T follicular helper cell (primary cell): ENCODE measurements around the gene MEAK7.

Experiments
- DNase-seq: peaks from one replicate; pipeline ENCODE4 v3.0.0-alpha.2; 2020; ENCODE audit warnings: low read depth

MEAK7 gene

GRCh38 chr16:84511831-84512230 is 7.4 kb upstream of the MEAK7 start:
- no peak for DNase-seq

DNA sequence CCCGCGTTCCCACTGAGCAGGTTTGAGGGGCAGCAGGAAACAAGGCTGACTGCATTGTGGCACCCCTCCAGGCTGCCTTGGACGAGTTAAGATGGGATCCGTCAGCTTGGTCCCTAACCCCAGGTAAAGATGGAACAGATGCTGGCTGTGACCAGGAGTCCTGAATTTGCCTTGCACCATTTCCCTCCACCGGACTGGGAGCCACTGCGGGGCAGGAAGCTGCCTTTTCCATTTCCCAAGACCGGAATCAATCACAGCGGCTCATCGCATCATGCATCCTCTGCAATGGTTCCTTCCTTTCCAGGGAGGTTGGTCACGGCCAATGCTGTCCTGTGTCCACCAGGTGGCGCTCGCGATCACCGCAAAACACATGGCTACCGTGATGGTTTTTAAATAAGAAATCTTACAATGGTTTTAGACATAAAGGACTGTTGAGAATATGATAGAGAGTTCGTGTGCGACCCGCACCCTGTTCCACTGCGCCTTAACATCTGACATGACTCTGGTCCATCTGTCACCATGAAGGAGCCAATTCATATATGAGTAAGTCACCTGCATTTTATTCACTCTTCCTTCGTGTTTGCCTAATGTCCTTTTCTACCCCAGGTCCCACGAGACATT is 6.8 kb upstream of the MEAK7 start:
- peak; percentile 80 for DNase-seq

DNA sequence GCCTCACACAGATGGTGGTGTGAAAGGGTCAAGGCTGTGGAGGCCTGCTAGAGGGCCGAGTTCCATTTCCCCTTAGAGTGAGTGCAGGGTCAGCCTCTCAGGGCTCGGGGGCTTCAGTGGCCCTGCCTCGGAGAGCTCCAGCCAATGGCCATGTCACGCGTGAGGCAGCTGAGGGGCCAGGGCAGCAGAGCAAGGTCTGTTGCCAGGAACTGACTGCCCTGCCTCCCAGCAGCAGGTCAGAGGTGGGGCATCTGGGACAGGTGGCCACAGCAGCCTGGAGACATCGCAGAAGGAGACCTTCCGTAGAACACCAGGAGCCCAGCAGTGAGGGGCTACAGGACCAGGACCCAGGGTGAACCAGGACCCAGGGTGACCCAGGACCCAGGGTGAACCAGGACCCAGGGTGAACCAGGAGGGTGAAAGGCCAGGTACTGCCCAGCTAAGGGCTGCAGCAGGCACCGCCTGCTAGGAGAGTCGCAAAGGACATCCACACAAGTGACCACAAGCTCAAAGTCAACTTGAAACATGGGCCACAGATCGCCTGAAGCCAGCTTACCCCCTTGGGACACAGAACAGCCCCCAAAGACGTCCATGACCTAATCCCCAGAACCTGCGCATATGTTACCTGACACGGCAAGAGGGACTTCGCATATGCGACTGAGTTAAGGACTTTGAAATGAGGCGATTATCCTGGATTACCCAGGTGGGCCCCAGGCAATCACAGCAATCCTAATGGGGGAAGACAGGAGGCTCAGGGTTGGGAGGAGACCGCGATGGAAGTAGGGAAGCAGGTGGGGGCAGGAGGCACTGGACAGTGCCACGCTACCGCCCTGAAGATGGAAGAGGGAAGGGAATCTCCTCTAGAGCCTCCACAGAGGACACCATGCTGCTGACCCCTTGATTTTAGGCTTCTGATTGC is 4.8 kb upstream of the MEAK7 start:
- no peak for DNase-seq

DNA sequence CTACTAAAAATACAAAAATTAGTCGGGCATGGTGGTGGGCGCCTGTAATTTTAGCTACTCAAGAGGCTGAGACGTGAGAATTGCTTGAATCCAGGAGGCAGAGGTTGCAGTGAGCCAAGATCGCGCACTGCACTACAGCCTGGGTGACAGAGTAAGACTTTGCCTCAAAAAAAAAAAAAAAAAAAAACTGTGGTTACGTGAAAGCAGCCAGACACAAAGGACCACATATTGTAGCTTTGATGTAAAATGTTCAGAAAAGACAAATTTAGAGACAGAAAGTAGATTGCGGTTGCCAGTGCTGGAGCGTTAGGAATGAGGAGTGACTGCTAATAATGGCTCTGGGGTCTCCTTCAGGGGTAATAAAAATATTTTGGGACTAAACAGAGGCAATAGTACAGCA is 4.0 kb upstream of the MEAK7 start:
- DNase-seq: peak; percentile 22

DNA sequence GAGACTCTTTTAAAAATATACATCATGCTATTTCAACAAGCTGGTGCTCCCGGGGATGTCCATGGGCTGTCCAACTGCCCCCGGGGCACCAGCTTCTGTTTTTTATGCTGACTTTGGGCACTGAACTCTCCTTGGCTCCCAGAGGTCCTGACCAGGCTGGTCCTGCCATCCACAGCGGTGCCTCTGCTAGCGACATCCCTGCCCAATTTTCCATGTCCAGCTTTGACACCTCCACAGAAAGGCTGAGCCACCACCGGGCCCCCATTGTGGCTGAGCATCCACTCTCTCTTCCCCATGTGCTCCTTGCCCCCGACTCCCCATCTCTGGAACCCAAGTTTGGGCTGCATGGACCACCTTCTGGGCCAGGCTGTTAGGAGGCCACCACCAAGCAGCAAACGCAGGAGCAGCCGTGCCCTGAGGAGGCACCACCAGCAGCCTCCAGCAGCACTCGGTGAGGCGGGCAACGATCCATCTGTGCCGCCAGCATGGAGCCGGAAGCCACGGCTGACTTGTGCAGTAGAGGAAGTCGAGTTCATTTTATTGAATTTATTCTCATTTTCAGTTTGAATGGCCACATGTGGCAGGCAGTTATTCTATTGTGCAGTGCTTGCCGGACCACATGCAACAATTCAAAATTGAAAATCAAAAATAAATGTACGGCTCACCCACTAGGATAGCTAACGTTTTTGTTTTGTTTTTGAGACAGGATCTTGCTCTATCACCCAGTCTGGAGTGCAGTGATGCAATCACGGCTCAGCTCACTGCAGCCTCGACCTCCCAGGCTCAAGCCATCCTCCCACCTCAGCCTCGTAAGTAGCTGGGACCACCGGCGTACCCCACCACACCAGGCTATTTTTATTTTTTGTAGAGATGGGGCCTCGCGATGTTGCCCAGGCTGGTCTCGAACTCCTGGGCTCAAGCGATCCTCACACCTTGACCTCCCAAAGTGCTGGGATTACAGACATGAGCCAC is 2.8 kb upstream of the MEAK7 start:
- DNase-seq: no peak

DNA sequence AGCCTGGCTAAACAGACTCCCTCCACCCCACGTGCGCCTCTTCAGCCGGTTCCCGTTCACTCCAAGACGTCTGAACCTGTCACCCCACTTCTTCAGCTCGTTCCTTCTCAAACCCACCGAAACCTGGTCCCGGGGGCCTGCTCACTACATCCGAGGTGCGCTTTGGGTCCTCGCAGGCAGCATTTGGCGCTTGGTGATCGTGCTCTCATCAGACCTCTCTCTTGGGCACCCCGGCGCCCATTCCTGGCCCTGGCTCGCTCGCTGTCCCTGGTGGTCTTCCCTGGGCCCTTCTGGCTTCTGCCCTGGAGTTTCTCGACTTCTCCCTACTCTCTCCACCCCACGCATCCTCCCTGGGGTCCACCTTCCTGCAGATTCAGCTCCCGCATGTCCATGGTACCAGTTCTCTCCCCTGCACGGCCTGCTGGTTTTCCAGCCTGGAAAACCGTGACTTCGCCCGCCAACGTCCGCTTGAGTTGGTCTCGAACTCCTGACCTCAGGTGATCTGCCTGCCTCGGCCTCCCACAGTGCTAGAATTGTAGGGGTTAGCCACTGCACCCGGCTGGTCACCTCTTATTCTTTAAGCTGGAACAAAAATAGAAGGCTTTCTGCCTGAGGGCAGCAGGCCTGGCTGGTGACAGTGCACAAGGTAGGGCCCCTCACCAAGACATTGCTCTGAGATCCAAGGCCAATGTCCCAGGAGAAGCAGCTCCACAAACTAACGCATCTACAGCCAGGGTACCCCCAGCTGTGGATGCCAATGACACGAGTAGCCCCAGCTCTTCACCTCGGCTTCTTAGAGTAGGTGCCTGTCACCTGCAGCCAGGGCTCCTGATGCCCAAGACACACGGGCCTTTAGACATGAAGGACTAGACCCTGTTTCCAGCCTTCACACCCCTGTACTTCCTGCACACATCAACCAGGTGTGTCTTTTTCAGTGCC is 1.1 kb upstream of the MEAK7 start:
- DNase-seq: no peak

DNA sequence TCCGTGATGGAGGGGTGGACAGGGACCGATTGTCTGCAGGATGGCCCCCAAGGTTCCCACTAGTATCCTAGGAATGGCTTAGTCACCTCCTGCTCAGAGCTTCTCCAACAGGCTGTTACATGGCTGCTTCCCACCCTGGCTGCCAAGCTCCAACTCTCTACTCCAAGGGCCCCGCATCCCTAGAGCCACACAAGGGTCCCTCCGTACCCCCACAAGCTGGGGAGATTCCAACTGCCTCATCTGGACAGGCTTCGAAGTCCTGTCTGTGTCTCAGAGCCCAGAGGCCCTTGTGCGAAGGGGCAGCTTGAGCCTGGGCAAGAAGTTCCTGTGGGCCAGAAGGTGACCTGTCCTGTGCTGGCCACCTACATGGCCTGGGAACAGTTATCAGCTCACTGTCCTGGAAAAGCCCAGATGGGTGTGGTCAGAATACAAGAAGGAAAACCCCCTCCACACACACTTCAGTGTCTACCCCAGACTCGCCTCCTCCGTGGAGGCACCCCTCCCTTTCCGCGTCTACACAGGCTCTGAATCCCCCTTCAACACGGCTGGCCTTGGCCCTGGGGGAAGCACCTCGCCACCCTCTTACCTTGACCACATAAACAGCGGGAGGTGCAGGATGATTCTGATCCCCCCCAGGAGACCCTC is 586 bp downstream of the MEAK7 start:
- DNase-seq: no peak

- no peak for DNase-seq
Measured at GRCh38 chr16:84502581-84502980, 1.9 kb downstream of the MEAK7 start.

- DNase-seq: no peak
Measured at GRCh38 chr16:84502075-84502474, 2.4 kb downstream of the MEAK7 start.

- DNase-seq: no peak
Measured at GRCh38 chr16:84501077-84501735, 3.3 kb downstream of the MEAK7 start.

- DNase-seq: no peak
Measured at GRCh38 chr16:84500531-84500930, 3.9 kb downstream of the MEAK7 start.

- DNase-seq: no peak
Measured at GRCh38 chr16:84499638-84500037, 4.8 kb downstream of the MEAK7 start.

DNA sequence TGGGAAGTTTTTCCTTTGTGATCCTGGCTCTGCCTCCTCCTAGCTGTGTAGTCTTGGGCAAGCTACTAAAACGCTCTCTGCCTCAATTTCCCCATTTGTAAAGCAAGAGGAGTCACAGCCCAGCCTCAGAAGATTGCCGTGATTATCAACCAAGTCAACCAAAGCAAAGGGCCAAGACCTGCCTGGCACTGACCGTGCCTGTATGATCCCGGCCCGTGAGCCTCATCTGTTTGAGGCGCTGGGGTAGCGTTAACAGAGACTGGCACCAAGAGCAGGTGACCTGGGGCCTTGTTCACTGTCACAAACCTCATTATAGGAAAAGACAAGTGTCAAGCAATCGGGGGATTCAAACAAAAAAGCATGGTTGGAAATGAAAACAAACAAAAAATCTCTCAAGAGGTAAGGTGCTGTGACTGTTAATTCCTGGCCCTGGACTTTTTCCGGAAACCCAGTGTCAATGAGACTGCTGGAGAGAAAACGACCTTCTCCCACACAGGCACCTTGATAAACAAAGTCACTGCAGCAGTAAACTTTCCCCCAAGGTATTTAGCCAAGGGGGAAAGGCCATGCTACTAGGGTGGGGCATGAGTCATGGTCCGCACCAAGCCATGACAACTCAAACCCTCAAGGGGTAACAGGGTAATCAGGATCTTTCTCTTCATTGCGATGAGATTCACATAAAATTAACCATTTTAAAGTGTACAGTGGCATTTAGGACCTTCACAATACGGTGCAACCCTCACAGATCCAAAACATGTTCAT is 5.4 kb downstream of the MEAK7 start:
- DNase-seq: no peak

DNA sequence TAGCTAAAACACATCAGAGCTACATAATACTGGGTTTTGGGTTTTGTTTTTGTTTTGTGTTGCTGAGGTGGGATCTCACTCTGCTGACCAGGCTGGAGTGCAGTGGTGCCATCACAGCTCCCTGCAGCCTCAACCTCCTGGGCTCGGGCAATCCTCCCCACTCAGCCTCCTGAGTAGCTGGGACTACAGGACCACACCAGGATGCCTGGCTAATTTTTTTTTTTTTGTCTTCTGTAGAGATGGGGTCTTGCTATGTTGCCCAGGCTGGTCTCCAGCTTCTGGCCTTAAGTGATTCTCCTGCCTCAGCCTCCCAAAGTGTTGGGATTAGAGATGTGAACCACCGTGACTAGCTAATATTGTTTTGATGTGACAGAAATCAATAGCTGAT is 6.2 kb downstream of the MEAK7 start:
- no peak for DNase-seq

DNA sequence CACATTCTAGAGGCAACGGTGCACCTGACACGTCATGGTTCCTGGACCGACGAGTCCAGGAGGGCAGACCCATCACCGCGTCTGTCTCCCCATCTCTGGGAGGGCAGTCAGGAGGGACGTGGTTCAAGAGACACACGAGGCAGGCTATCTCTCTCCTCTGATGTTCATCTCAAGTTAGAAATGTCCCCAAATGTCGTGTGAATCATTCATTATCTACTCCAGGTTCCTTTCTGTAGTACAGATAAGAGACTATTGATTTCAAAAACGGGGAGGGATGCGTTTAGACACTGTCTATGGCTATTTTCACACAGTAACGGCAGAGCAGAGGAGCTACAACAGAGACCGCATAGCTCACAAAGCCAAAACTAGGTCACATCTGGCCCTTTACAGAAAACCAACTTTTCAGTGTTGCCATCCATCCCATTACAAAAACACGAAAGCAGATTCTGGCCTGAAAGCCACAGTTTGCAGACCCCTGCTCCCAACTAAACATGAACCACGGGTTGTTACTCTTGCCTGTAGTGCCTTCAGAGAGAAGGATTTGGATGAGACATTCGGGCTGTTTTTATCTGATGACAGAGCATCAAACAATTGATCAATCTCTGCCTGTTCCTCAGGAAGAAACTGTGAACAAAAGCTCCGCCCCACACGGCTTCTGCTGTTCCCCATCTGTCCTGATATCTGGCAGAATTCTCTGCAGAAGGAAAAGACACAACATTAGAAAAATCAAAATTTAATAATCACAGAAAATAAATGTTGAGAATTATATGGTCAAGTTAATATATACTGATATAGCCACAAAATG is 6.8 kb downstream of the MEAK7 start:
- no peak for DNase-seq

DNA sequence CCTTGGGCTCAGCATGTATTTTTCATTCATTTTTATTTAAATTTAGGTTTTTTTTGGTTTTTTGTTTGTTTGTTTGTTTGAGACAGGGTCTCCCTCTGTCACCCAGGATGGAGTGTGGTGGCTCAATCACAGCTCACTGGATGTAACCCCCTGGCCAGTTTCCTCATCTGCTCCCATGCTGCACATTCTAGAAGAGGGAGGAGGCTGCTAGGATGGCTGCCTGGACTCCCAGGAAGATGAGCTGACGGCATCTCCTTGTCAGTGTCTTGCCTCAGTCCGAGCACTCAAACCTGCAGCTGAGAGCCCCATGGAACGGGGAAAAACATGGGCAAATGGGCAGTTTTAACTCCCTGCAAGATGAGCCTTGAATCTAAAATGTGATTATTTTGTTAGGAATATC is 7.5 kb downstream of the MEAK7 start:
- no peak for DNase-seq

- DNase-seq: no peak
Measured at GRCh38 chr16:84495506-84495905, 9.0 kb downstream of the MEAK7 start.

DNA sequence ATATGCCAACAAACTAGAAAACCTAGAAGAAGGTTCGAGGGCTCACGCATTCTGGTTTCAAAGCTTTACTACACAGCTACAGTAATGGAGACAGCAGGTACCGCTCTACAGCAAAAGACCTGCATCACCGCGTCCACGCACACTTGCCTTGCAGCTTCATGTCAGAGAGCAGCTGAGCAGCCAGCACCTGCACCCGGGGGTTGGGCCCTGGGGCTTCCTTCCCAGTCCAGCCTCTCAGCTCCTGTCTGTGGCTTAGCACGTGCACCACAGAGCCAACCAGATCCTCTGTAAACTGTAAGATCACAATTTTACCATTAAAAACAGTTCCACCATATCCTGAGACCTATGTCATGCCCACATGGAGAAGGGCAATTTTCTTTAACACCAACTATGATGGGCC is 15.3 kb downstream of the MEAK7 start:
- DNase-seq: no peak

- DNase-seq: no peak
Measured at GRCh38 chr16:84487358-84487757, 17.1 kb downstream of the MEAK7 start.
